IPS-18a (cell line): ENCODE data around the gene DIS3L2.
A peak's percentile ranks its signal among the peaks of the same experiment; 100 is the strongest.

Source experiments
- H3K27ac ChIP-seq: one replicate; pipeline ENCODE4 v1.5.1; 2013; ENCODE audit warnings: low read length
- H3K27me3 ChIP-seq: one replicate; pipeline ENCODE4 v1.6.1; 2013; ENCODE audit warnings: mild to moderate bottlenecking, low read length; ENCODE audit not compliant: control insufficient read depth, insufficient read depth
- H3K36me3 ChIP-seq: one replicate; pipeline ENCODE4 v1.6.1; 2013; ENCODE audit warnings: low read depth, low read length; ENCODE audit not compliant: control insufficient read depth
- H3K4me1 ChIP-seq: one replicate; pipeline ENCODE4 v1.6.1; 2013; ENCODE audit warnings: low read depth, low read length; ENCODE audit not compliant: control insufficient read depth
- H3K4me3 ChIP-seq: one replicate; pipeline ENCODE4 v1.5.1; 2013; ENCODE audit warnings: low read length
- H3K9ac ChIP-seq: one replicate; pipeline ENCODE4 v1.6.1; 2013; ENCODE audit warnings: mild to moderate bottlenecking, low read length, moderate library complexity
- H3K9me3 ChIP-seq: one replicate; pipeline ENCODE4 v1.6.1; 2013; ENCODE audit warnings: low read depth, low read length; ENCODE audit not compliant: control insufficient read depth

Gene DIS3L2

DNA sequence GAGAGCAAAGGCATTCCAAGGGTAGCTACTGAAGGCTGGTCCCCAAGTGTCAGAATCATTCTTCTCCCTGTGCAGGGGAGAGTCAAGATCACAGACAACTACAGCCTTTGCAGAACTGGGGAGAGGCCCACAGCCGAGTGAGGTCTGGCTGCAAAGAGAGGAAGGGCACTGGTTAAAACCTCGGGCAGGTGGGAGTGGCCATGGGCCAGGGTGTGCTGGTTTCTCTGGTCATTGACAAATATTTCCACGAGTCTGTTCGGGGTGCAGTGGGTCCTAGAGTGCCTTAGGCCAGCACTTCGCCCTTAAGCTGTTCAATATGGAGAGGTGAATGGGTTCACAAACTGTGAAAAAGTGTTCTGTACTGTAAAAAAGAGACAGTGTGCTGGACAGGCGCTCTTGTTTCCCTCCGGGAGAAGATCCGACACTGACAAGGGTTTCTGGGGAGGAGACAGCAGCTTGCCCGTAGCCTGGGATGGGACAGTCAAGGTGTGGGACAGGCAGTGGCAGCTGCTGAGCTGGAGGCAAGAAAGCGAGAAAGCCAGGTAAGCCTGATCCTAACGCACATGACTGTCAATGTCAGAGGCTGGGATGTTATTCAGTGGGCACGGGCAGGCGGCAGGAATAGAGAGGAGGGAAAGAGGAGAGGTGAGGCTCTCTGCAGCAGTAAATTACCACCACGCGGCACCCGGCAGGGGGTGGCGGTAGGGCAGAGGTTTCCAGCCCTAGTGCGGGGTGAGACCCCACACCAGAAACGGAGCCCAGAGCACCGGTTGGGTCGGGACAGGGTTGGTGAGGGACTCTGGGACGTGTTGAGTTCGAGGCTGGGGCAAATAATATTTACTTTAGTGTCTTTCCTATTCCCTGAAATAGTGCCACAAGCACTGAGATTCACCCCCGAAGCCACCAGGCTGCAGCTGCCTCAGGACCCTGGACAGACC lies 37.3 kb upstream of the DIS3L2 start:
- Histone ChIP-seq H3K4me3 (peak overlapping the region; percentile 37), H3K27me3 (peaks cover 58% of the 10 kb centered on the region), H3K27ac (no peak overlapping the region), H3K36me3 (no peaks in the 10 kb centered on the region), H3K4me1 (peaks cover 9% of the 10 kb centered on the region), H3K9ac (no peak overlapping the region), H3K9me3 (no peaks in the 10 kb centered on the region)

DNA sequence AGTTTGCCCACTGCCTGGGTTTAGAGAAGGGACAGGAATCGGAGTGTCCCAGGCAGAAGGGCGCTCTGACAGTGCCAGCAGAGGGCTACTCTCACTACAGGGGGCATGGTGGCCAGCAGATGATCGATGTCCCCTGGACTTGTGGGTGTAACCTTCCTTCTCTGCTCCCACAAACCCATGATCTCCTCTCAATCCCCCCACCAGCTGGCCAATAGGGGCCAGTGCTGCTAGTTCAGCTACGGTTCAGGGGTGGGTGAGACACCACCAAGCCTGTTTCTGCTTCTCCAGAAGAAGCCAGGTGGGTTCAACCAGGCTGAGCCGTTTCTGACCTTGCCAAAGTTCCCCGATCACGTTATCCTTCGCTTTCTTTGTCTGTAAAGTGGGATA lies 36.6 kb upstream of the DIS3L2 start:
- peaks cover 9% of the 10 kb centered on the region for H3K4me1 ChIP-seq
- H3K9ac ChIP-seq, result no peak overlapping the region
- H3K9me3 ChIP-seq, result no peaks in the 10 kb centered on the region
- no peak overlapping the region for H3K27ac ChIP-seq
- peaks cover 58% of the 10 kb centered on the region for H3K27me3 ChIP-seq
- H3K36me3 ChIP-seq, result no peaks in the 10 kb centered on the region
- H3K4me3 ChIP-seq, result peak overlapping the region; percentile 37

DNA sequence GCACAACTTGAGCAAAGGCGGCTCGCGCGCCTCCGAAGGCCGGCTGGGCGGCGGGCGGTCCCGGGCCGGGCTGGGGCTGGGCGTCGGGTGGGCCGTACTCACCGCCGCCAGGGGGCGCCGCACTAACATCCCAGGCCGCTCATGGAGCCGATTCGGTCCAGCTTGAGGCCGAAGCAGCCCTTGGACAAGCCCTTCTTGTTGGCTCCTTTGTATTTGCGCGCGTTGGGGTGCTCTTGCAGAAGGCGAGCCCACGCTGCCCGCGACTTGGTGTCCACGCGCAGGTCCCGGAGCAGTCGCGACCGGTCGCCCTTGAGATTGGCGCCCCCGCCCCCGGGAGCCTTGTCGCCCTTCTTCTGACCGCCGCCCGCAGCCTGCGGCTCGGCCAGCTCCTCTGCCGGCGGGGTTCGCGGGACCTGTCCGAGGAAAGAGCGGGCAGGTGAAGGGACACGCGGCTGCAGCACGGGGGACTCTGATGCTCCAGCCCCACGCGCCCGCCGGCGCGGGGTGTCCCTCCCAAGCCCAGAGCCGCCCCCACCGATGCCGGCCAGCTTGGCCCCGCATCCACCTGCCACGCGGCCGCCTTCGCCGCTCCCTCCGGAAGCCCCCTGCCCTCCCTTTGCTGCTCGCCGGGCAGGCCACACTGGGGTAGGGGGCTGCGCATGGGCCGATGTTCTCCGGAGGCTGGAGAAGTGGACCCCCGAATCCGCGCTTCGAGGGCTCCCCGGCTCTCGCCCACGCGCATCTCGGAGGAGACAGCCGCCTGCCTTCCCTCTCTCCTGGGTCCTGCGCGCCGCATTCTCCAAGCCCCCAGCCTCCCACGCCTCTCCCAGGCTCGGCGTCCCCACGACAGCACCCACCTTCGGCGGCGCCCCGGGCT lies 36.0 kb upstream of the DIS3L2 start:
- H3K36me3 ChIP-seq, result no peaks in the 10 kb centered on the region
- H3K9me3 ChIP-seq, result no peaks in the 10 kb centered on the region
- H3K4me3 ChIP-seq, result peak overlapping the region; percentile 53
- H3K4me1 ChIP-seq, result peaks cover 9% of the 10 kb centered on the region
- H3K27ac ChIP-seq, result no peak overlapping the region
- H3K9ac ChIP-seq, result no peak overlapping the region
- peaks cover 58% of the 10 kb centered on the region for H3K27me3 ChIP-seq

DNA sequence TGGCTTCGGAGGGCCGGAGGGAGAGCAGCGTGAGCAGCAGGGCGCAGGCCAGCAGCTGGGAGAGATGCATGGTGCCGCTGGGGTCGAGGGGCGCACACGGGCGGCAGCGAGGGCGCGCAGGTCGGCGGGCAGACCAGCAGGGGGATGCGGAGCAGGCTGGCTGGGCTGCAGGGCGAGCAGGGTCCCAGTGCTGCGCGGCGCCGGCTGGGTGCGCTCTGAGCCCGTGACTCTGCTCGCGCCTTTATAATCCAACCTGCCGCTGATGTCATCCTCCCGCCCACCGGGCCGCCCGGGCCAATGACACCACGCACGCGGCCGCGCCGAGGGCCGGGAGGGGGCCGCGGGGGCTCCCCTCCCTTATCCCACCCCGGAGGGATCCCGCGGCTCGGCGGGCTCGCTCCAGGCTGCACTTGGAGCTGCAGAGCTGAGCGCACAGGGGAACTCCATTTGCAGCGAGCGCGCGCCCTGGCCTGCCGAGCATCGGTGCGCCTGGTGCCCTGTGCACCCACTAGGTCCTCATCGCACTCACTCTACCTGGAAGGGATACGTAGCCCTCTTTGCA lies 35.3 kb upstream of the DIS3L2 start, which contains the start of gene NPPC:
Gene NPPC (minus strand): TSS at position 217 of the 562 bp plus-strand sequence. CDS start 147 bp downstream, at position 70.
- Histone ChIP-seq H3K4me3 (peak within 1 kb of the TSS; percentile 53), H3K9me3 (no peaks in the 10 kb centered on the region), H3K9ac (no peak within 1 kb of the TSS), H3K36me3 (no peaks in the 10 kb centered on the region), H3K4me1 (peaks cover 9% of the 10 kb centered on the region), H3K27ac (no peak within 1 kb of the TSS), H3K27me3 (peaks cover 58% of the 10 kb centered on the region)

DNA sequence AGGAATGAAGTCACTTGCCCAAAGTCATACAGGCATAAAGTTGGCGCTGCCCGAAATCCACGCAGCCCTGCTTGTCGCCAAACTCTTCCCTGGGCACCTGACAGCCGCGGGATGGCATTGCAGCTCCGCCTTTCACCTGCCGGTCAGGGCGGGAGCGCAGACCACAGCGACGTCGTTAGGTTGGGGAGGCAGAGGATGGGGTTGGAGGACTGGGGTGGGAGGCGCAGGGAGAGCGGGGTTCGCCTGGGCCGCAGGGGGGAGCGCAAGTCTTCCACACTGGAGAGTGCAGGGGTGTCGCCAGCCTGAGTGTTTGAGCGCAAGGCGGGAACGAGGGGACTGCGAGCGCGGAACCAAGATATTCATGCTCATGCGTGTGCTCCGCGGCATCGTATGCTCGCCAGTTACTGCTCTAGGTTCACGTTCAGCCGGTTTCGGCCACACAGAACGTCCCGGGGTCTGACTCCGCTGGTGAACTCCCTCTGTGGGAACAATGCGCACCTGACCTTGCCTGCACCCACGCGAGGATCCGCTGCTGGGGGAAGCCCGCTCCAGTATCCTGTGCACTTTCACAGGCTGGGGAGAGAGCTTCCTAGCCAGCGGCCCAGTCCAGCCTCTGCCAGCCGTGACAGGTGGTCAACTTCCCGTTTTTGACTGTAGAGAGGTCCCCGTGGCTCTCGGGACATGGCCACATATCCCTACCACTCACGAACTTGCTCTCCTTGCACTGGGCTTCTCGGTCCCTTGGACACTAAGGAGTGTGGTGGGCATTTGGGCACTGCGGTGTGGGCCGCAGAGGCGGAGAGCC lies 34.5 kb upstream of the DIS3L2 start:
- Histone ChIP-seq H3K9me3 (no peaks in the 10 kb centered on the region), H3K9ac (no peak overlapping the region), H3K4me3 (peak overlapping the region; percentile 53), H3K36me3 (no peaks in the 10 kb centered on the region), H3K27ac (no peak overlapping the region), H3K4me1 (peaks cover 9% of the 10 kb centered on the region), H3K27me3 (peaks cover 58% of the 10 kb centered on the region)

DNA sequence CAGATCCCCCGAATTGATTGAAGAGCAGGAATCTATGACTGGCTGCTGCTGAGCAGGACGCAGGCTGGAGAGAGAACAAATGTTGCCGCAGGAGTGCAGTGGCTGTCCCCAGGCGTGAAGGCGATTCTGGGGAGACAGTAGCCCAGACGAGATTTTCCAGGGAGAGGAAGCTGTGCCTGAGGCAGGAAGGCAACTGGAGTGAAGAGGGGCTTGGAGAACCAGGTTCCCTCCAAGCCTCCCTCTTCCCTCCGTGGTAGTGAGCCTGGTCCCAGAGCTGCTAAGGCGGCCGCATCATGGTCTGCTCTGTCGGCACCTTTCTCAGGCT lies 34.0 kb upstream of the DIS3L2 start:
- Histone ChIP-seq H3K9me3 (no peaks in the 10 kb centered on the region), H3K27me3 (peaks cover 58% of the 10 kb centered on the region), H3K4me1 (peaks cover 9% of the 10 kb centered on the region), H3K9ac (no peak overlapping the region), H3K27ac (no peak overlapping the region), H3K4me3 (no peak overlapping the region), H3K36me3 (no peaks in the 10 kb centered on the region)

DNA sequence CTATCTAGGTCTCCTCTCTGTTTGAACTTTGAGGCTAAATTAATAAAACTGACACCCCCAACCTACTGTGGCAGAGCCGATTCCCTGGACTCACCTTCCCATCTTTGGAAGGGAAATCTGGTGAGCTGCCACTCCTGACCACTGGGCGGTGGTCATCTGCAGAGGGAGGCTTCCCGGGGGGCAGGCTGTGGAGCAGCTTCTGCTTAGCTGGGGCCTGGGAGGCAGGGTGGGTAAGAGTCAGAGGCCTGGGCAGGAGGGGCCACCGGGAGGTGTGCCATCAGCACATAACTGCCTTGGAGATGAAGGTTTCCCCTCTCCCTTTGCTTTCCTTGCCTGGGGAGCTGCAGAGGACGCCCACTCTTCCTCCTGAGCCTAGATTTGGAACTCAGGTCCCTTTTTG lies 33.0 kb upstream of the DIS3L2 start:
- Histone ChIP-seq H3K27me3 (peaks cover 57% of the 10 kb centered on the region), H3K36me3 (no peaks in the 10 kb centered on the region), H3K27ac (no peak overlapping the region), H3K9me3 (no peaks in the 10 kb centered on the region), H3K4me1 (peaks cover 9% of the 10 kb centered on the region), H3K4me3 (no peak overlapping the region), H3K9ac (no peak overlapping the region)

DNA sequence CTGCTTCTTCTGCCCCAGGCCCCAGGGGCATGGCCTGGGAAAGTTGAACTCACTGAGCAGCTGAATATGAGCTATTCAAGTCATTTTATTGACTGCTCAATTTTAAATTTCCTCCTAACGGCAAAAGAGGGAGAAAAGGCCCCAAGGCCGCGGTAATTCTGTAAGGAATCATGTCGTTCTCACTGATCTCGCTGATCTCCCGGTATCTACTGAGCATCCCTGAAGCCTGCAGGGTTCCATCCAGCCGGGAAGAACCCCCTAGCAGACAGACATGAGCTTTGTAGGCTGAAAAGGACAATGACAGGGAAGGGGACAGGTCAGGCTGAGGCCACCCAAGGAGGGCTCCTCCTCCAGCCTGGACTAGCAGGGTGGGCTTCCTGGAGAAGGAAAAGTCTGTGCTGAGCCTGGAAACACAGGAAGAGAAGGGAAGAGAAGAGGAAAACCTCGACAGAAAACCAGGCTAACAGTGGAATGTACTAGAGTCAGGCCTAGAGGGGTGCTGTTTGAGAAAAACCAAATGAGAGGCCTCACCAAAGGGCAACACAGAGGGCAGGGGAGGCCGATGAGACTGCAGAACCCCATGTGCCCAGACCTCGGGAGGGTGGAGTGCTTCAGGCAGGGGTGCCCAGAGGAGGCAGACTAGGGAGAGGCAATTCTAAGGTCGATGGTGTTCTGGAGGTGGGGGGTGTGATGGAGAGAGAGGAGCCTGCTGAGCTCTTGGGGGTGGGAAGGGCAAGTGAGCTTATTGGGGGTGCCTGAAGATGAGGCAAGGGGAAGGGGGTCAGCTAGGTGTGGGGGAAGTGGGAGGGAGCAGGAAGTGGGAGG lies 32.4 kb upstream of the DIS3L2 start:
- Histone ChIP-seq H3K9me3 (no peaks in the 10 kb centered on the region), H3K4me3 (no peak overlapping the region), H3K27me3 (peaks cover 51% of the 10 kb centered on the region), H3K36me3 (no peaks in the 10 kb centered on the region), H3K9ac (no peak overlapping the region), H3K27ac (no peak overlapping the region), H3K4me1 (peaks cover 9% of the 10 kb centered on the region)

DNA sequence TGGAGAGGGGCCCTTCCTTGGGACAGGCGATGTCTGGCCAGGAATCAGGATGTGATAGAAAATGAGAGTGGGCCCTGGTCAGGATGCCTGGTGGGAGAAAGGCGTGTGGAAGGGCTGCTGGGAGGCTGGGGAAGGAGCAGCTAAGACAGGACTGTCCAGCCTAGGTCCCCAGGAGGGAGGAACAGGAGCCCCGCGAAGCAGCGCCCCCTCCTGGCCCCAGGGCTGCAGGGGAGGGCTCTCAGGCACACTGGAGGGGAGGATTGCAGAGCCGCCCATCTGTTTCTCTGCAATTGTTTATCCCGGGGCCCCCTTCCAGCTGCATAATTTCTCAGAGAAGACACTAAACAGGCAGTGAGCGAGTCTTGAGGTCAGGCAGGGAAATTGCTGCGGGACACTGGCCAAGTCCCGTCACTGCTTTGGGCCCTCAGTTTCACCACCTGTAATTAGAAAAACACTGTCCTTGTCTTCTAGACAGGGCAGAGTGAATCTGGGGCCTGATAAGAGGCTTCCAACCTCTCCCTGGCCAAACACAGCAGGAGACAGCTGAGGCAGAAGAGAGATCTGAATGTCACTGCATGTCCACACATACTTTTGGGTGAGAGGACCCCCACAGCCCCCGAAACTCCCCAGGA lies 31.4 kb upstream of the DIS3L2 start:
- Histone ChIP-seq H3K4me1 (peaks cover 3% of the 10 kb centered on the region), H3K9me3 (no peaks in the 10 kb centered on the region), H3K4me3 (no peak overlapping the region), H3K27me3 (peaks cover 41% of the 10 kb centered on the region), H3K36me3 (no peaks in the 10 kb centered on the region), H3K27ac (no peak overlapping the region), H3K9ac (no peak overlapping the region)

DNA sequence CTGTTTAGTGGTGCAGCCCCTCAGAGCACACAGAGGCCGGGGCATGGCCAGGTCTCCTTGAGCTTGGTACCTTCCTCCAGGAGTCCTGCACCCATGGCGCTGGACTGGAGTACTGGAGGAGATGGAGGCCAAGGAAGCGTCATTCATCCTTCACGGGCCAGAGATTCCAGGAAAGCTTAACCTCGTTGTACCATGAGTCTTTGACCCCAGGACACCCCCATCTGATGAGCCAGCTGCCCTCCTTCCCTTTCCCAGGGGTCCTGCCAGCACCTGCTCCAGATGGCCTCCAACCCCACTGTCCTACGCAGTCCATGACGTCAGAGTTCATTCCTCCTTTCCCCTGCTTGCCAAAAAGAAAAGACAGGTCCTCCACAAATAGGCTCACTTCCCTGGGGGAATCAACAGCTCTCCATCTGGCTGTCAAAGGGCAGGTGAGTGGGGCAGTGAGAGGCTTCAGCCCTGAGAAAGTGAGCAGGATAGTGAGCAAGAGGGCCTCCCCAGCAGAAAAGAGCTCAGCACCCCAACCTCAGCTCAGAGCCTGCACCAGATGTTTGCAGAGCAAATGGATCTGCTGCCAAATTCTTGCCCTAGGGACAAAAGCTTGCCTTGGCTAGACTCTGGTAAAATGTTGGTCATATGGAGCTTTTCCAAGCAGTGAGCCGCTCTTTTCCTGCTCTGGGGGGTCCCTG lies 30.8 kb upstream of the DIS3L2 start:
- H3K4me3 ChIP-seq, result no peak overlapping the region
- H3K9ac ChIP-seq, result no peak overlapping the region
- H3K9me3 ChIP-seq, result no peaks in the 10 kb centered on the region
- H3K4me1 ChIP-seq, result peaks cover 3% of the 10 kb centered on the region
- H3K27me3 ChIP-seq, result peaks cover 34% of the 10 kb centered on the region
- H3K36me3 ChIP-seq, result no peaks in the 10 kb centered on the region
- no peak overlapping the region for H3K27ac ChIP-seq
